Peyer's patch (tissue), 4 donors: ENCODE measurements around the gene KIAA2012. TPM values are rescaled to one million over a fixed set of nuclear protein-coding genes. Genes with fewer than 3 reads are reported as not detected.

Experiments used
- DNase-seq, 3 donors: peaks; one replicate each; pipeline ENCODE4 v3.0.0-alpha.2; 2017 to 2019
- H3K27ac ChIP-seq, 4 donors: fragments of 200-600 bp; sonication (generic); one replicate each; pipeline ENCODE4 v1.5.1; 2016 to 2019
- H3K27me3 ChIP-seq, 2 donors: fragments of 200-600 bp; sonication (generic); one replicate each; pipeline ENCODE4 v1.5.1; 2019
- H3K36me3 ChIP-seq, 3 donors: fragments of 200-600 bp; sonication (generic); one replicate each; pipeline ENCODE4 v1.5.1; 2016 to 2019
- H3K4me1 ChIP-seq, 4 donors: fragments of 200-600 bp; sonication (generic); one replicate each; pipeline ENCODE4 v1.5.1; 2016 to 2019
- H3K4me3 ChIP-seq, 4 donors: fragments of 200-600 bp; sonication (generic); 1 replicate in 3 of 4; 2 replicates in 1 of 4; pipeline ENCODE4 v1.5.1; 2016 to 2019; ENCODE audit warnings: mild to moderate bottlenecking in 1 of 4
- H3K9me3 ChIP-seq, 4 donors: fragments of 200-600 bp; sonication (generic); one replicate each; pipeline ENCODE4 v1.5.1; 2016 to 2019; ENCODE audit warnings: mild to moderate bottlenecking in 1 of 4
- CTCF ChIP-seq, 6 experiments: fragments of 450-650 bp in 4 of 6; fragments of 200-600 bp in 2 of 6; sonication (generic) in 1 of 6; IDR thresholded peaks; one replicate each; pipeline ENCODE4 v1.5.1; 2017 to 2019; ENCODE audit warnings: antibody characterized with exemption in 6 of 6, mild to moderate bottlenecking in 3 of 6, moderate library complexity in 1 of 6
- POLR2A ChIP-seq, 2 donors: fragments of 450-650 bp; IDR thresholded peaks; one replicate each; pipeline ENCODE4 v1.5.1; 2017; ENCODE audit warnings: antibody characterized with exemption in 2 of 2, mild to moderate bottlenecking in 2 of 2, moderate library complexity in 2 of 2
- total RNA-seq, 4 donors: library from RNA; depleted of rRNA; stranded (reverse); fragments of >200 nt; gene quantifications; one replicate each; pipeline ENCODE4 v1.1.0, GENCODE V29; 2016

KIAA2012 gene
- total RNA-seq, 4 donors from 2014 or later = 0.27 TPM; not detected in 3

GRCh38 chr2:202030691-202031090, 42.4 kb upstream of the KIAA2012 start:
- H3K4me1 ChIP-seq = peaks cover 0 to 15% (median 9%) of the 10 kb centered on the region in 4 donors
- no peak overlapping the region for H3K4me3 ChIP-seq
- H3K27me3 ChIP-seq = no peaks in the 10 kb centered on the region
- H3K9me3 ChIP-seq = no peaks in the 10 kb centered on the region
- no peaks in the 10 kb centered on the region for H3K36me3 ChIP-seq
- TF ChIP-seq CTCF (IDR thresholded peaks at IDR 0.05) (no peak), POLR2A (IDR thresholded peaks at IDR 0.05) (no peak)
- DNase-seq = no peak
- H3K27ac ChIP-seq = no peak overlapping the region

GRCh38 chr2:202031246-202031951, 41.7 kb upstream of the KIAA2012 start:
- Histone ChIP-seq H3K4me3 (no peak overlapping the region), H3K27ac (peak overlapping the region in 1 of 4 donors; percentile 94), H3K4me1 (peaks cover 0 to 15% (median 9%) of the 10 kb centered on the region in 4 donors), H3K27me3 (no peaks in the 10 kb centered on the region), H3K9me3 (no peaks in the 10 kb centered on the region), H3K36me3 (no peaks in the 10 kb centered on the region)
- no peak for DNase-seq
- TF ChIP-seq CTCF (IDR thresholded peaks at IDR 0.05) = no peak
- no peak for TF ChIP-seq POLR2A (IDR thresholded peaks at IDR 0.05)

- no peaks in the 10 kb centered on the region for H3K9me3 ChIP-seq
- peak in 2 of 3 donors; percentile 36 to 74 for DNase-seq
- TF ChIP-seq CTCF (IDR thresholded peaks at IDR 0.05) (no peak), POLR2A (IDR thresholded peaks at IDR 0.05) (no peak)
- no peaks in the 10 kb centered on the region for H3K27me3 ChIP-seq
- no peaks in the 10 kb centered on the region for H3K36me3 ChIP-seq
- H3K27ac ChIP-seq = peak overlapping the region; percentile 79 to 95 (median 90)
- H3K4me1 ChIP-seq = peaks cover 0 to 20% (median 10%) of the 10 kb centered on the region in 4 donors
- H3K4me3 ChIP-seq = peak overlapping the region; percentile 72 to 81 (median 78)
Observed at GRCh38 chr2:202032846-202033316, 40.2 kb upstream of the KIAA2012 start.

GRCh38 chr2:202033317-202034248, 39.5 kb upstream of the KIAA2012 start, which contains the start of gene FZD7:
FZD7 (plus strand) TSS chr2:202033855; CDS start chr2:202034648, 793 bp downstream.
- Histone ChIP-seq H3K36me3 (no peaks in the 10 kb centered on the region), H3K9me3 (no peaks in the 10 kb centered on the region)
- TF ChIP-seq CTCF (IDR thresholded peaks at IDR 0.05) (peak in 3 of 6 experiments; percentile 34 to 44 (median 42)), POLR2A (IDR thresholded peaks at IDR 0.05) (peak; percentile 36 to 92)

More at GRCh38 chr2:202033317-202034248, 39.5 kb upstream of the KIAA2012 start, which contains the start of gene FZD7:
- Histone ChIP-seq H3K27me3 (no peaks in the 10 kb centered on the region), H3K4me1 (peaks cover 0 to 24% (median 12%) of the 10 kb centered on the region in 4 donors), H3K4me3 (peak within 1 kb of the TSS; percentile 72 to 81 (median 78)), H3K27ac (peak within 1 kb of the TSS; percentile 79 to 95 (median 90))
- DNase-seq = peak; percentile 86 to 96 (median 95)
